PC-3 (cell line): ENCODE data around the gene STXBP6. TPM values are rescaled to one million over a fixed set of nuclear protein-coding genes. Genes with fewer than 3 reads are reported as not detected.

Source experiments
- ATAC-seq: fragments of 200-7000 bp; cut with Tn5 transposase; 2 replicates; pipeline ENCODE4 v1.9.1; 2020; ENCODE audit warnings: mild to moderate bottlenecking, moderate library complexity
- BruUV-seq: library from RNA; stranded (reverse); fragments of 400-500 nt; replicated peaks from 2 replicates; lab custom pipeline; 2021; lab: Mats Ljungman, UMichigan
- CTCF ChIA-PET: fragments of 300-600 bp; sonication (Branson Sonifier 250); formaldehyde crosslinking; loops from one replicate; lab custom pipeline; 2022; ENCODE audit warnings: antibody characterized with exemption; lab: Charles Lee
- POLR2A ChIA-PET: fragments of 300-600 bp; sonication (Branson Sonifier 250); formaldehyde crosslinking; loops from one replicate; lab custom pipeline; 2022; ENCODE audit warnings: antibody characterized with exemption; ENCODE audit not compliant: unreplicated experiment; lab: Charles Lee
- DNase-seq: peaks from one replicate; pipeline ENCODE4 v3.0.0-alpha.2; 2015
- H2AFZ ChIP-seq: fragments of 300-600 bp; sonication (generic); 2 replicates; pipeline ENCODE4 v1.6.0; 2016; ENCODE audit warnings: antibody characterized with exemption, low read length
- H3F3A ChIP-seq: fragments of 300-600 bp; sonication (generic); one replicate; pipeline ENCODE4 v1.6.0; 2017; ENCODE audit warnings: antibody characterized with exemption, low read length, control low read depth, mild to moderate bottlenecking; ENCODE audit not compliant: unreplicated experiment
- H3K27ac ChIP-seq: fragments of 300-600 bp; sonication (generic); 2 replicates; pipeline ENCODE4 v1.5.1; 2016; ENCODE audit warnings: mild to moderate bottlenecking, low read length
- H3K27me3 ChIP-seq: fragments of 300-600 bp; sonication (generic); 2 replicates; pipeline ENCODE4 v1.6.1; 2016; ENCODE audit warnings: low read length, mixed read lengths
- H3K36me3 ChIP-seq: fragments of 300-600 bp; sonication (generic); 2 replicates; pipeline ENCODE4 v1.6.1; 2016; ENCODE audit warnings: low read depth, mixed run types, low read length, mixed read lengths
- H3K4me1 ChIP-seq: fragments of 300-600 bp; sonication (generic); 2 replicates; pipeline ENCODE4 v1.5.1; 2016; ENCODE audit warnings: low read length; ENCODE audit not compliant: insufficient read depth
- H3K4me2 ChIP-seq: fragments of 300-600 bp; sonication (generic); 2 replicates; pipeline ENCODE4 v1.6.0; 2016; ENCODE audit warnings: low read length
- H3K4me3 ChIP-seq: fragments of 300-600 bp; sonication (generic); 2 replicates; pipeline ENCODE4 v1.5.1; 2016; ENCODE audit warnings: mild to moderate bottlenecking, low read length, mixed read lengths
- H3K79me2 ChIP-seq: fragments of 300-600 bp; sonication (generic); 2 replicates; pipeline ENCODE4 v1.6.1; 2017; ENCODE audit warnings: low read length, mixed read lengths
- H3K9ac ChIP-seq: fragments of 300-600 bp; sonication (generic); 2 replicates; pipeline ENCODE4 v1.6.0; 2016; ENCODE audit warnings: mild to moderate bottlenecking, low read length
- H3K9me2 ChIP-seq: fragments of 300-600 bp; sonication (generic); replicated peaks from 2 replicates; pipeline ENCODE4 v1.6.1; 2016; ENCODE audit warnings: mixed run types, low read length, mixed read lengths
- H3K9me3 ChIP-seq: fragments of 300-600 bp; sonication (generic); 2 replicates; pipeline ENCODE4 v1.6.1; 2016; ENCODE audit warnings: low read length, mixed read lengths
- H4K20me1 ChIP-seq: fragments of 300-600 bp; sonication (generic); 2 replicates; pipeline ENCODE4 v1.6.1; 2016; ENCODE audit warnings: low read length, mixed read lengths
- EZH2 ChIP-seq: fragments of 300-600 bp; sonication (generic); IDR thresholded peaks from one replicate; pipeline ENCODE4 v1.6.1; 2017; ENCODE audit warnings: antibody characterized with exemption, mild to moderate bottlenecking, low read length; ENCODE audit not compliant: unreplicated experiment
- EZH2phosphoT487 ChIP-seq: fragments of 300-600 bp; sonication (generic); IDR thresholded peaks from 2 replicates; pipeline ENCODE4 v1.6.1; 2018; ENCODE audit warnings: mild to moderate bottlenecking, antibody characterized with exemption, low read length, borderline replicate concordance
- intact Hi-C: fragments of 100-400 bp; cut with micrococcal nuclease; formaldehyde crosslinking; loops from 2 replicates; pipeline ENCODE4 v1.9.0; 2023
- total RNA-seq: library from RNA; depleted of rRNA; stranded (reverse); fragments of >200 nt; gene quantifications from 2 replicates; pipeline ENCODE4 v1.2.3, GENCODE V29; 2014
- TF ChIP-seq, protein P1 (sequence below): fragments of 300-600 bp; sonication (generic); conservative IDR thresholded peaks from 2 replicates; pipeline ENCODE4 v1.5.1; 2017; ENCODE audit warnings: antibody characterized with exemption, low read depth, mild to moderate bottlenecking, low read length

STXBP6 gene
- total RNA-seq, 1 experiment from 2014 or later = 0.40 TPM

DNA sequence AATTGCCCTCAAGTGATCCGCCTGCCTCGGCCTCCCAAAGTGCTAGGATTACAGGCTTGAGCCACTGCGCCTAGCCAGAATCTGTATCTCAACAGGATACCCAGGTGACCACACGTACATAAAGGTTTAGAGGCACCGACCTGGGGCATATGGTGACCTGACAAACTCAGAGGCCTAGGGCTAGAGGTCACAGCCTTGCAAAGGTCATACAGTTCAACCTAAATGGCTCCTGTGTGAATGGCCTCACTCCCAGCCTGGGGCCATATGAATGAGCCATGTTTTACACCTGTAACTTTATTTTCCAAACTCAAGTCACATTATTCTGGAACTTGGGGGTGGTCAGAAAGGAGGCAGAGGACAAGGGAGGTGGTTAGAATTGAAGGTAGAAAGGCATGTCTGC lies 10.0 kb downstream of the STXBP6 start:
- no peak overlapping the region for H3K4me3 ChIP-seq
- no peak overlapping the region for H3K4me2 ChIP-seq
- ChIA-PET CTCF (no interaction called here), POLR2A (no interaction called here)
- no peaks in the 10 kb centered on the region for H3K4me1 ChIP-seq
- H3K27me3 ChIP-seq = no peaks in the 10 kb centered on the region
- DNase-seq (no peak), ATAC-seq (no peak)
- no peak overlapping the region for H2AFZ ChIP-seq
- no peaks in the 10 kb centered on the region for H3K36me3 ChIP-seq
- no TSS peak for BruUV-seq
- no peaks in the 10 kb centered on the region for H3F3A ChIP-seq
- H3K27ac ChIP-seq = no peak overlapping the region
- no peaks in the 10 kb centered on the region for H3K9me3 ChIP-seq
- H3K79me2 ChIP-seq = no peaks in the 10 kb centered on the region
- H3K9ac ChIP-seq = no peak overlapping the region
- no peaks in the 10 kb centered on the region for H4K20me1 ChIP-seq
- no peaks in the 10 kb centered on the region for H3K9me2 ChIP-seq
- TF ChIP-seq EZH2 = no peak
- no peak for TF ChIP-seq EZH2phosphoT487
- TF ChIP-seq, protein P1, sequence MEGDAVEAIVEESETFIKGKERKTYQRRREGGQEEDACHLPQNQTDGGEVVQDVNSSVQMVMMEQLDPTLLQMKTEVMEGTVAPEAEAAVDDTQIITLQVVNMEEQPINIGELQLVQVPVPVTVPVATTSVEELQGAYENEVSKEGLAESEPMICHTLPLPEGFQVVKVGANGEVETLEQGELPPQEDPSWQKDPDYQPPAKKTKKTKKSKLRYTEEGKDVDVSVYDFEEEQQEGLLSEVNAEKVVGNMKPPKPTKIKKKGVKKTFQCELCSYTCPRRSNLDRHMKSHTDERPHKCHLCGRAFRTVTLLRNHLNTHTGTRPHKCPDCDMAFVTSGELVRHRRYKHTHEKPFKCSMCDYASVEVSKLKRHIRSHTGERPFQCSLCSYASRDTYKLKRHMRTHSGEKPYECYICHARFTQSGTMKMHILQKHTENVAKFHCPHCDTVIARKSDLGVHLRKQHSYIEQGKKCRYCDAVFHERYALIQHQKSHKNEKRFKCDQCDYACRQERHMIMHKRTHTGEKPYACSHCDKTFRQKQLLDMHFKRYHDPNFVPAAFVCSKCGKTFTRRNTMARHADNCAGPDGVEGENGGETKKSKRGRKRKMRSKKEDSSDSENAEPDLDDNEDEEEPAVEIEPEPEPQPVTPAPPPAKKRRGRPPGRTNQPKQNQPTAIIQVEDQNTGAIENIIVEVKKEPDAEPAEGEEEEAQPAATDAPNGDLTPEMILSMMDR = no peak
- intact Hi-C loops = no loop called here

DNA sequence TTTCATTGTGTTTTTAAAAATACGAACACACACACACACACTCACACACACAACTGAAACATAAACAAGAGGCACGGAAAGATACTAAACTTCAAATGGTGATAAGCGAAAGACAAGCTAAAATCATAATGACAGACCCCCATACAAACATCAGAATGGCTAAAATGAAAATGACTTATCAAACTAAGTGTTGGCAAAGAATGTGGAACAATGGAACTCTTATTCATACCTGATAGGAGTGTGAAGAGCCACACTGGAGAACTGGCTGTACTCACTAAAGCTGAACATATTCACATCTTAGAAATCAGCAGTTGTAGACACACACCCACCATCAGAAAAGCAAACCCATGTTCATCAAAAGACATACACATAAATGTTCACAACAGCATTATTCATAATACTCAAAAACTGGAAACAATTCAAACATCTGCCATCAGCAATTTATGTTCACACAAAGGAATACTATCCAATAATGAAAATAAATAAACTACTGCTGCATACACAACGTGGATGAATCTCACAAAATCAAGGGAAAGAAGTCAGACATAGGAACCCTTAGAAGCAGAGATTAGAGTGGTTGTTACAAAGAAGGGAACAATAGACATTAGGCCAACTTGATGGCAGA lies 11.8 kb downstream of the STXBP6 start:
- Histone ChIP-seq H4K20me1 (no peaks in the 10 kb centered on the region), H3K4me2 (no peak overlapping the region), H3K27me3 (no peaks in the 10 kb centered on the region), H3K9ac (no peak overlapping the region), H3K79me2 (no peaks in the 10 kb centered on the region), H3K9me2 (no peaks in the 10 kb centered on the region), H3K27ac (no peak overlapping the region), H3K4me3 (no peak overlapping the region), H3F3A (no peaks in the 10 kb centered on the region), H3K4me1 (no peaks in the 10 kb centered on the region), H2AFZ (no peak overlapping the region), H3K9me3 (no peaks in the 10 kb centered on the region), H3K36me3 (no peaks in the 10 kb centered on the region)
- POLR2A ChIA-PET = no interaction called here
- DNase-seq = no peak
- CTCF ChIA-PET = no interaction called here
- intact Hi-C loops = no loop called here
- no peak for TF ChIP-seq EZH2
- TF ChIP-seq EZH2phosphoT487 = no peak
- TF ChIP-seq, protein P1 = no peak
- no peak for ATAC-seq
- no TSS peak for BruUV-seq

DNA sequence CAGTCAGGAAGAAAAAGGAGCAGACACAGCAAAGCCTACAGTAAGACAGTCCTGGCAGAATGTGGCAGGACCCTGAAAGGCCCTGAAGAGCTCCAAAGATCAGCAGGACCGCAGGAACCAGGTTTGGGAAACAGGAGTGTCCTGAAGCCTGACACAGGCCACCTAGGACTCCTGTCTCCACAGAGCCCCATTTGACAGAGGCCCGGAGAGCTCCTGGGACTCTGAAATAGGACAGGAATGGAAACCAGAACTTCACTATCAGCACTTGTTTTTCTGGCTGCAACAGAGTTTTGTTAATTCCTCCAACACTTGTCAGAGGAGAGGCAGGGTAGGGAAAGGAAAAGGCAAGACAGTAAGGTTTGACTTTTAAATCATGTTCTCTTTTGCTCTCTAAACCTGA lies 12.9 kb downstream of the STXBP6 start:
- BruUV-seq = no TSS peak
- no peaks in the 10 kb centered on the region for H3K27me3 ChIP-seq
- no peaks in the 10 kb centered on the region for H4K20me1 ChIP-seq
- no peak overlapping the region for H3K4me3 ChIP-seq
- no peak overlapping the region for H3K9ac ChIP-seq
- ChIA-PET CTCF (no interaction called here), POLR2A (no interaction called here)
- no peak overlapping the region for H3K4me2 ChIP-seq
- DNase-seq (no peak), ATAC-seq (no peak)
- no peaks in the 10 kb centered on the region for H3K9me2 ChIP-seq
- no peaks in the 10 kb centered on the region for H3K79me2 ChIP-seq
- no peaks in the 10 kb centered on the region for H3F3A ChIP-seq
- H3K9me3 ChIP-seq = no peaks in the 10 kb centered on the region
- H3K27ac ChIP-seq = no peak overlapping the region
- H3K36me3 ChIP-seq = no peaks in the 10 kb centered on the region
- no peak for TF ChIP-seq EZH2phosphoT487
- TF ChIP-seq, protein P1 = no peak
- no peak for TF ChIP-seq EZH2
- H2AFZ ChIP-seq = no peak overlapping the region
- intact Hi-C loops = no loop called here
- H3K4me1 ChIP-seq = no peaks in the 10 kb centered on the region
